Left hindlimb (tissue), 1 donor: Measurements from ENCODE around the gene OR10A2.
"Not testable (repeated sequence)": the region's sequence is repeated elsewhere in the genome, so short reads cannot be mapped to it uniquely, and the experiment has no call there.

Experiments used
- DNase-seq: peaks from one replicate; pipeline ENCODE4 v3.0.0-alpha.2; 2018

The OR10A2 gene

DNA sequence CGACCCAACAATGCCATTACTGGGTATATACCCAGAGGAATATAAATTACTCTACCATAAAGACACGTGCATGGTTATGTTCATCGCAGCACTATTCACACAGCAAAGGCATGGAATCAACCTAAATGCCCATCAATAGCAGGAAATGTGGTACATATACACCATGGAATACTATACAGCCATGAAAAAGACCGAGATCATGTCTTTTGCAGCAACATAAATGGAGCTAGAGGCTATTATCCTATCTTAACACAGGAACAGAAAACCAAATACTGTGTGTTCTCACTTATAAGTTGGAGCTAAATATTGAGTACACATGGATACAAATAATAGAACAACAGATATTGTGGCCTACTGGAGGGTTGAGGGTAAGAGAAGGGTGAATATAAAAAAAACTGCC is 26.0 kb downstream of the OR10A2 start:
- DNase-seq: no peak

DNA sequence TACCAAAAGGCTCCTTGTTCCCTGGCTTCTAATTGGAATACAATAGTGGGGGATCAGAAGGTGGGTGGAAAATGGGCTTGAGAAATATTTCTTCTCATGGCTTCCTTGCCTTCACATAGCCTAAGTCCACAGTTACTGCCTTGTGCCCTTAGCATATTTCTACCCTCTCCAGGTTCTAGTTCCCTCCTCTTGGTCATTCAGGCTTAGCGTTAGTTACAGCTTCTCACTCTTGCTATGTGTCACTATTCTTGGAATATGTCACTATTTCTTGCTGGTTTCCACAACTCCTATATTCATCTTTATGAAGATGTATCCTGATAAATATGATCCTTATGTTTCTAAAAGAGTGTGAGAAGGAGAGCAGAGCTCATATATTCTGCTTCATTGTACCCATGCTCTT is 27.0 kb downstream of the OR10A2 start:
- DNase-seq: no peak

DNA sequence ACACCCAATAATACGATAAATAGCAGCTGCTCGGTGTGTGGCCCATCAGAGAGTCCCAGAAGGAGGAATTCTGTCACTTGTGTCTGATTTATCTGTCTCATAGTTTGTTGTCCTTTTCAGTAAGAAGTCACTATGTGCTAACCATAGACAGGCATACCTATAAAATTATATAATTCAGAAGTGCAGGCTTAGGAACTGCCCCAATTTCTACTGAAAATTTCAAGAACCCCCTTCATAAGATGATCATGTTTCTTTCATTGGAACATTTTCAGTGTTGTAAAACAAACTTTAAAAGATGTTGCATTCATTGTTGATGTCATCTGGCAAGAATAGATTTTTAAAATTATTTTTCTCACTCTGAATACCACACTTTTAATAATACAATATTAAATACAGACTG is 29.5 kb downstream of the OR10A2 start, which contains the start of gene OR2D2:
Gene OR2D2, minus strand, starts transcription at position 101 of the 400 bp plus-strand sequence. Its CDS starts 0 bp downstream, at position 101.
- DNase-seq: no peak

DNA sequence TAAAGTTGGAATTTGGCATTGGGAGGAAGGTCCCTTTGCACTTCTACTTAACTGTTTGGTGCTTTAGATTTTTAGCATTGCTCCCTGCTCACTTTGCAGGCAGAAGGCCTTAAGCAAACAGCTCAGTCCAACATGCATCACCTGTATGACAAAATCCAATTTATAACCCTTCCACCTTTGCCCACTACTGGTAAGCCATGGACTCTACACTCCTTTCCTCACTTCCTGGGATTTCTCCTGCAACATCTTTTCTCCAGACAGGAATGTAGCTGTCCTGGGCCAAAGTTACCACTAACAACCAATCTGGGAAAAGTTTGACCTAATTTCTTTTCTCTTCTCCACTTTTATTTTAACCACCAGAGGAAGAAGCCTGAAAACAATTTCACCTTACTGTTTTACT is 31.2 kb downstream of the OR10A2 start:
- DNase-seq: no peak

DNA sequence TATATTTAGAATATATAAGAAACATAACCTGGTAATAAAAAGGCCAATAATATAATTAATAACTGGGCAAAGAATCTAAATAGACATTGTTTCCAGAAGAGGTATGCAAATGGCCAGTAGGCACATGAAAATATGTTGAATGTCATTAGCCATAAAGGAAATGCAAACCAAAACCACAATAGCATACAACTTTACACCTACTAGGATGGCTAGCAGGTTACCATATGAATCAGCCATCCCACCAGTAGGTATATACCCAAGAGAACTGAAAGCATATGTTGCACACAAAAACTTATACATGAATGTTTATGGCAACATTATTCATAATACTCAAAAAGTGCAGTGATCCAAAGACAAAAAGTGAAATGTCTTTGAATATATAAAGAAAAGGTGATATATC is 32.2 kb downstream of the OR10A2 start:
- DNase-seq: no peak

DNA sequence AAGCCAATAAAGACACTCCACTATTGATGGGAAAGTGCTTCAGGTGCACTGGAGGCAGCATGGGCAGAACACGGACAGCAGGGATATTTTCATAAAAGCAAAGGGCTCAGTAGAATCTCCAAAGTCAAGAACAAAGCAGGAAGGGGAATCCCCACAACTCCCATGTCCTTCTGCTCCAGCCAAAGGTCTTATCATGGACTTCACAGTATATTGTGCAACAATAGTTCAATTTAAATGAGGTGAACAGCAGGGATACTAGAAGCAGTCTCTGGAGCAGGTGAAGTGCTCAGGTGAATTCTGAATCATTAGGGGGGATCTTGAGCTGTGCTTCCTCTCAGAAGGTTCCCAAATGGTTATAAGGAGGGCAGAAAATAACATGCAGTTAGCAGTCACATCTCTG is 36.1 kb downstream of the OR10A2 start:
- DNase-seq: no peak

DNA sequence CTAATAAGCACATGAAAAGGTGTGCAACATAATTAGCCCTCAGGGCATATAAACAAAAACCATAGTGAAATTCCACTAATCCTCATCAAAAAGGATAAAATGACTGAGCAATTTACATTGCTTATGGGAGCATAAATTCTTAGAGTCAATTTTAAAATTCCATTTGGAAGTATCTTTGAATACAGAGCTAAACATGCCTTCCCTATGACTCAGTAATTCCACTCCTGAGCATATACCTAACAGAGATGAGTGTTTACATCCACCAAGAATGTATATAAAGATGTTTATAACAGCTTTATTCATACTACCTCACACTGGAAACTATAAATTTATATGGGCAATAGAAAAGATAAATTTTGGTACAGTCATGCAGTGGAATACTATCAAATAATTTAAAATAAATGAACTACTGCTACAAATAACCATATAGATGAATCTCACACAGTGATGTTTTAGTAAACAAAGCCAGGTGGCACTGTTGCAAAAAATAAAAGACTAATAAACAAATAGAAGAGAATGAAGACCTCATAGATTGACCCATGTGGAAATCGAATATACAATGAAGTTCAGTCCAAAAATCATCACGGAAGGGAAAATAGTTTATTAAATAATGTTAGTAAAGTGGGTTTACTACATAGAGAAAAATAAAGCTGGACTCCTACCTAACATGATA is 37.6 kb downstream of the OR10A2 start:
- DNase-seq: no peak

DNA sequence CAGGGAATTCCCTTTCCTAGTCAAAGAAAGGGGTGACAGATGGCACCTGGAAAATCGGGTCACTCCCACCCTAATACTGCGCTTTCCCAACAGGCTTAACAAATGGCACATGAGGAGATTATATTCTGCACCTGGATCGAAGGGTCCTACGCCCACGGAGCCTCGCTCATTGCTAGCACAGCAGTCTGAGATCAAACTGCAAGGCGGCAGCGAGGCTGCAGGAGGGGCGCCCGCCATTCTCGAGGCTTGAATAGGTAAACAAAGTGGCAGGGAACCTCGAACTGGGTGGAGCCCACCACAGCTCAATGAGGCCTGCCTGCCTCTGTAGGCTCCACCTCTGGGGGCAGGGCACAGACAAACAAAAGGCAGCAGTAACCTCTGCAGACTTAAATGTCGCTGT is 41.9 kb downstream of the OR10A2 start:
- not testable (repeated sequence) for DNase-seq

DNA sequence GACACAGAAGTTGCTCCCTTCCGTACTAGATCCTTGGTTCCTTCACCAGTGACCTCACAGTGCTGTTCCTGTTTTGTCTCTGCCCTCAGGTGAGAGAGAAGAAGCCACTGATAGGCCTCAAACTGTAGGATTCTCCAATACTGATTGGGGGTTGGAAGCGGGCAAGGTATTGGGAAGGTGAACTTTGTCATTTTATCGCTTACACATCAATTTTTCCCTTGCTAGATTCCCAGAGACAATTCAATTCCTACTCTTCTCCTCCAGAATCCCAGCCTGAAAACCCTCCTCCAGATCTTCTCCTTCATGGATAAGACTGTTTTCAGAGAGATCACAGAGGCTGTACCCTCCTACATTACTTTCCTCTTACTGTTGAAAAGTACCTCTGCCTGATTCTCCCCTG is 48.5 kb downstream of the OR10A2 start:
- no peak for DNase-seq

DNA sequence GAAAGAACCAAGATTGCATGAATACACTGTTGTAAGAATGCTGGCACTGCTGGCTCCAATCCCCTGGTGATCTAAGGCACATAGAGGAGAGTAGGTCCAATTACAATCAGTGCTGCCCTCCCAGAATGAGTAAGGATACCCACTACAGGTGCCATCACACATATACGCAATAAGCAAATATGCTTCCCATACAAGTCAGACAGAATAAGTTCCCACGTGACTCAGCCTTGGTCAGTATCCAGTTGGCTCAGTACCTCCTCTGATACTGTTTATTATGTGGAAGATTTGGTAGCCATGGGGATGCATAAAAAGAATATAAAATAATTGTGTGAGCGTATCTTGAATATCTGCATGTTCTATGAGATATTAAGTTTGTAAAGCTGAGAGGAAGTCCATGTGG is 49.1 kb downstream of the OR10A2 start:
- DNase-seq: no peak

DNA sequence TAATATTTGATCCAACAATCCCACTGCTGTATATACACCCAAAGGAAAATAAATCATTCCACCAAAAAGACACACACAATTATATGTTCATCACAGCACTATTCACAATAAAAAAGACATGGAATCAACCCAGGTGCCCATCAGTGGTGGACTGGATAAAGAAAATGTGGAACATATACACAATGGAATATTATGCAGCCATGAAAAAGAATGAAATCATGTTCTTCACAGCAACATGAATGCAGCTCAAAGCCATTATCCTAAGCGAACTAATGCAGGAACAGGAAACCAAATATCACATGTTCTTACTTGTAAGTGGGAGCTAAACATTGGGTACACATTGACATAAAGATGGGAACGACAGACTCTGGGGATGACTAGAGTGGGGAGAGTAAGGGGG is 56.8 kb downstream of the OR10A2 start:
- no peak for DNase-seq

DNA sequence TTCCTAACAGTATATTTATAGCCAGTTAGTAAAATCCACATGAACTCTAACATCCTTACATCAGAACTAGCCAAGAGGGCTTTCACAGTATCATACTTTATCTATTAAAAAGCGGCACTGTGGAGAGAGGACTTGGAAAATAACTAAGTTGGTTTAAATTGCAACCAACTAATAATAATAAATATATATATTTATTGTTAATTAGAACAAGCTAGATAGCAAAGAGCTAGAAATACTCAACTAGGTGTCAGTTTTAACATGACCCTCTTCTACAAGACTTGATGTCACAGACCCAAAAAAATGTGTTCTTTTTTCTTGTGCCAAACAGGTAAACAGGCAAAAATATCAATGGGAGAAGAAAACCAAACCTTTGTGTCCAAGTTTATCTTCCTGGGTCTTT is 57.8 kb downstream of the OR10A2 start, which contains the start of gene OR2D3:
Gene OR2D3, plus strand, starts transcription at position 301 of the 400 bp plus-strand sequence. Its CDS starts 0 bp downstream, at position 301.
- DNase-seq: no peak
